ENCODE data around the gene LATS2. TPM values are rescaled to one million over a fixed set of nuclear protein-coding genes. Genes with fewer than 3 reads are reported as not detected.

LATS2 gene
- total and polyA plus RNA-seq, 2 of the 8 experiments (the other 6 are each of a cell fraction or from before 2014, with no cell fraction given), result 8.3 to 26.2 TPM

DNA sequence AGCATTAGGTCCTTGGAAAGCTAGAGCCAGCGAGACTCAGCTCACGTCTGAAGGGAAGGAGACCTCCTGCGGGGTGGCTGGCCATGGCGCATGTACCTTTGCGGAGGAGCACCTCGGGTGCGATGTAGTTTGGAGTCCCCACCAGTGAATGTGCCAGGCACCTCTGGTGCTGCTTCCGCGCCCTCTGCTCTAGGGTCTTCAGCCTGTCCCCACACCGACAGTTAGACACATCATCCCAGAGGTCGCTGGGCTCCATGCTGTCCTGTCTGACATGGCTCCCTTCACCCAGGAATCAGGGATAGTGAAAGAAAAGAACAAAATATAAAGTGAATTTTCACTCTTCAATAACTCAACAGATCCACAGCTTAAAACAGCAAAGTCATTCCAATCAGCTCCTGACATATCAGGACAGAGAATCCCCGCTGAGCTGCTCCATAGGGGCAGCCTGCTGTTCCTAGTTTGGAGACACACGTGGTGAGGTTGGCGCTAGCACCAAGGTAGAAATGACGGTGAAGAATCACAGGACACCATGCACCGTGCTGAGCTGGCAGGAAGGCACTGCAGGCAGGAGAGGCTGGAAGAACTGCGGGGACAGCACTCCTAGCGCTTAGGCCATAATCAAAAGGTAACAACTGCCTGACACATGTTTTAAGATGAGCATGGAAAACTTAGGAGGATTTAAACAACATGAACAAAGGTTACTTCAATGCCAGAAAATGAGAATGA, 79.9 kb downstream of the LATS2 start (continued):
- TF ChIP-seq CHD2 (IDR thresholded peaks at IDR 0.05; ENCODE audit: low read length) (no peak), GABPA (IDR thresholded peaks at IDR 0.05; ENCODE audit: borderline replicate concordance, insufficient read depth, low read length) (no peak), CBX8 (IDR thresholded peaks at IDR 0.05; ENCODE audit: borderline replicate concordance, low read depth, low read length) (no peak)
